NCI-H510A (cell line): ENCODE results near the gene VPS52.
"Not testable (repeated sequence)": the region's sequence is repeated elsewhere in the genome, so short reads cannot be mapped to it uniquely, and the experiment has no call there.

Experiments
- DNase-seq: peaks from one replicate; lab custom pipeline; 2025; lab: John Stamatoyannopoulos, UW

Gene VPS52

DNA sequence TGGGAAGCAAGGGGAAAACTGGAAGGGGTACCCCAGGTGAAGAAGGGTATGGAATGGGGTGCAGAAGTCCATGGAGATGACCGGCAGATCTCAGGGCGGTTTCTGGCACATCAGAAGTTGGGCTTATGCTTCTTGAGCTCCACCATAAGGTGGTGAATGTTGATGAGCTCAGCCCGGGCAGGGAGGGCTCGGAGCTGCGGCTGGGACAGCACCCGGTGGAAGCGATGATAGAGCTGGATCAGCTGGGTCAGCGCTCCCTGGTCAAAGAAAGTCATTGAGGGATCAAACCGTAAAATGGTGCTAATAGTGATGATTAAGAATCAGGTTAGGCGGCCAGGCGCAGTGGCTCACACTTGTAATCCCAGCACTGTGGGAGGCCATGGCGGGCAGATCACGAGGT, 20.9 kb downstream of the VPS52 start:
- DNase-seq, result no peak

DNA sequence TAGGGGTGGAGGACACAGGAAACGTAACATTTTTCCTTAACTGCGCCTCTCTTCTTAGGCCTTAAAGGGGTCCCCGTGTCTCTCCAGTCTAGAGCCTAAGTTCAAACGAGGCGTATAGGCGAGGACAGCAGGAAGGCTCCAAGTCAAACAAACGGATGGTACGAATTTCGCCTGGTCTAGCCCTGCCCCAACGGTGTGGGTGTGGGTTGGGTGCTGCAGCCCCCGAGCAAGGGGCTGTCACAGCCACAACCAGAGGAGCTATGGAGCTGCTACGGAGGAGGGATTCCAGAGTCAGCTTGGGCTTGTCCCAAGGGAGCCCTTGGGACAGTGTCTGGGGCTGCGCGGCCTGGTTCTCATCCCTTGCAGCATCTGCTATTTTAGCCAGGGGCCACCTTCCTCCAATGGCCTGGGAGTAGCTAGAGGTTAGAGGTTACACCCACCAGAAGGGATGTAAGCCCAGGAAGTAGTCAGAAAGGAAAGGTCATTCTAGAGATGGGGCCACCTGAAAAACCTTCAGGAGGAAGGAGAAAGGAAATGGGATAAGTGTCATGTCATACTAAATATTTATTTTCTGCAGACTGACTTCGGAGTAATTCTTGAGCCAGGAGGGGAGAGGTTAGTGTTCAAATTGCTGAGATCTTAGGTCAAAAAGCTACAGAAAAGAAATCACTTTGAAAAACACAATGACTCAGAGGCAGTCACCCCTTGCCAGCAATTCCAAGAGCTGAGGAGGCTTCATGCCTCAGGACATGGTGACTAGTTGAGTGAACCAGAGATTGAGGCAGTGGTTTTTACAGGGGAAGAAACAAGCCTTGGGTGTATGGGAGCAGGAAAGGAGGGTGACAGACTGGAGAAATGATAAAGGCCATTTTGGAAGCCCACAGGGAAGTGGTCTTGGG, 21.7 kb downstream of the VPS52 start:
- DNase-seq, result no peak

DNA sequence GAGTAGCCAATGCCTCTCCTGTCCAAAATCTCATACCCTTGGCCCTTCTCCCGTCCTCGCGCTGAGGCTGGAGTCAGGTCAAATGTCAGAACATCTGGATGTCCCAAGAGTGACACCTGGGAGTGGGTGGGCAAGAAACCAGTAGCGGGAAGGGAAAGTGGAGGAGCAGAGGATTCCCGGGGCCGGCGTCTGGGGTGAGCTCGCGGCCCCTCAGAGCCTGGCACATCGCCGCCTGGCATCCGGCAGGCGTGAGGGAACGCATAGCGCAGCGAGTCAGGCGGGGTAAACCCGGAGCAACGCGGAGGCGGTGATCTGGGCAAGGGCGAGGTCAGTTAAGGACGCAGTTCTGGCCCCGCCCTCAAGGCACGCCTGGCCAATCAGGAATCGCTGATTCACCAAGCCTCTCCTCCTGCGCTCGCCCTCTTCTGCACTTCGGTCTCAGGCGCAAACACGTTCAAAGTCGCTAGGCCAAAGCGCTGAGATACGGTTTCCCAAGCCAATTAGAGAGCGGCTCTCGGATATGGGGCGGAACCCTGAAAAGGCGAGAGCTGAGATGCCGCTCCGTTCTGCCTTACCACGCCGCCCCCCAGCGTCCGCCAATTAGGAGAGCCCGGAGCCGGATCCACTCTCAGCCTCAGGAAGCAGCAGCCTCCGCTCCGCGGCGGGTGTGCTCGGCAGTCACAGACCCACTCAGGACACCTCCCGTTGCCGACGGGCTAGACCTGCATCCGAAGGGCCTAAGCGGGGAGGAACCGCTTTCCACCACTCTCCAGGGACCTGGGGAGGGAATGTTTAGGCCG, 22.5 kb downstream of the VPS52 start:
- peak; percentile 99 for DNase-seq

DNA sequence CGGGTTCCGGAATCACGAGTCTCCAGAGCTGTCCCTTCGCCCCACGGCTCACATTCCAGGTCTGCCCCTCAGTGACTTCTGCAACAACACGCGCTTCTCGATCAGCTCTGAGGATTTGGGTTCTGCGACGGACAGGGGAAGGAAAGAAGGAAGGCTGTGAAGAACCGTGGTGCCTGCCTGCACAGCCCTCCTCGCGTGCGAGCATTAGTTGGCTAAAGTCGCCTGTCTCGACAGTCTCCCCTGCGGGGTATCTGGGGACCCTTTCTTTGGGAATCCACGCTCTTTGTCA, 23.1 kb downstream of the VPS52 start:
- peak; percentile 32 for DNase-seq

DNA sequence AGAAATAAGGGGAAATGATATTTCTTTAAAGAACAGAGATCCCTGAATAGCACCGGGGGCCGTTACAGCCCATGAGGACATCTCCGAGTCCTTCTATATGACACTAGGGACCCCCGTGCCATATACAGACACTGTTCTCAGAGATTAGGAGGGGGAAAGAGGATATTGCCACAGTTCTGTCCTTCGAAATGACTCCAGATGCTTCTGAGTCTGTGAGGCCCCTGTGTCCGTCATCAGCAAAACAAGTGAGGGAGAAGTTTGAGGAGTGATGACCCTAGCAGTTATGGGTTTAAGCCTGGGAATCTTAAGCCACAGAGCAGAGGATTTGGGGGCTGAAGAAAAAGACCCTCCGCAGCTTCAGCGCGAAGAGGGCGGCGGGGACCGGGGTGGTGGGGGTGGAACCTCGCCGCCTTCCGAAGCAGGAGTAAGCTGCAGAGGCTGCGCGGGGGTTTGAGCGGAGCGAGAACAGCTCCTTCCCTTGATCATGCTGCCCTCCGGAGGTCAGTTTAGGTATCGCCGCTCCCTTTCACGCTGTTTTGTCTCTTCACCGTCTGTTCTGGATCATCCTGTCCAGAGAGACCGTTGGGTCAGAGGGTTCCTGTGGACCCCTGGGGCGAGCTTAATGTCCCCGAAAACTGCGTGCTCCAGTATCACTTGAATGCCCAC, 23.6 kb downstream of the VPS52 start:
- peak; percentile 77 for DNase-seq

DNA sequence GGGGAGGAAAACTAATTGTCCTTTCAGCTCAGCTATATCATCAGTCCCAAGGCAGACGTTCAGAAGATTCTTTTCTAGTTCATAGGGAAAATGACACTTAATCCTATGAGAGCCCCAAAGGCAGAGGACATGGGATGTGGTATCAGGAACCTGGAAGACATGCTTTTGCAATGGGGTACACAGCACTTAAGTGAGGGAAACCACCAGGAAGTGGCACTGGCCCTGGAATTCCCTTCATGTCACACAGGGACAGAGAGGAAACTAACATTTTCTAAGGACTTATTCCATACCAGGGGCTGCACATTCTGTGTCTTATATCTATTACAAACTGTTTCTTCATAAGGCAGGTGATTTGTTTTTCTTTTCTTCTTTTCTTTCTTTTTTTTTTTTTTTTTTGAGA, 28.2 kb downstream of the VPS52 start:
- DNase-seq, result no peak

DNA sequence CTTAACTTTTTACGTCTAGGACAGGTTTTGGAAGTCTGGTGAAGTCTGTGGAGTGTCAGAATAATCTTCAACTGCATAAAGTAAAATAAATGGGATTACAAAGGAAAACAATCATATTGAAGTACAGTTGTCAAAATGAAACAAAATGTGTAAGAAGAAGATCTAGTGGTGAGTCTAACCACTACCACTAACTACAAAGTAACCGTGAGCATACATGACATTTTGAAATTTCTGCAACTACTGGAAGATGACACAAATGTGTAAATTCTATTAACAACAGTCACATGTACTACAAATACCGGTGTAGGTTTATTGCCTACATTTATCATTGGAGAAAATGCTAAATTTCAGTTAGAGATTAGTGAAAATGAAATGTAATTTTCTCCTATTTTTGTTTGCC, 29.7 kb downstream of the VPS52 start:
- no peak for DNase-seq

DNA sequence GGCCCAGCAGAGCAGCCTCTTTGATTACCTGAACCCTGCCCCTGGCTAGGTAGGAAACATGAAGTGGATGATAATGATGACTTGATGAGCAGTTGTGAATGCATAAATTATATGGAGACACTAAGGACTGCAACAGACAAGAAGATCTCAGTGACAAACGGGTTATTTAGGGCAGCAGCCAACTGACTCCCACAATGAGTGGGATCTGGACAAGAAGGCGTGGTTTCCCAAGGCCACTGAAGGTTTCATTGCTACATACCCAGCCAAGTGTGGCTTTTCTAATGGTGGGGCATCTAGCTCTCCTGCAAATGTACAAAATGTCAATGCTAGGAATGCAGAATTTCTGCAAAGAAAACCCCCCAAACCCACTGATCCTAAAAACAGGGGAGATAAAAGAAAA, 33.9 kb downstream of the VPS52 start:
- DNase-seq, result no peak

DNA sequence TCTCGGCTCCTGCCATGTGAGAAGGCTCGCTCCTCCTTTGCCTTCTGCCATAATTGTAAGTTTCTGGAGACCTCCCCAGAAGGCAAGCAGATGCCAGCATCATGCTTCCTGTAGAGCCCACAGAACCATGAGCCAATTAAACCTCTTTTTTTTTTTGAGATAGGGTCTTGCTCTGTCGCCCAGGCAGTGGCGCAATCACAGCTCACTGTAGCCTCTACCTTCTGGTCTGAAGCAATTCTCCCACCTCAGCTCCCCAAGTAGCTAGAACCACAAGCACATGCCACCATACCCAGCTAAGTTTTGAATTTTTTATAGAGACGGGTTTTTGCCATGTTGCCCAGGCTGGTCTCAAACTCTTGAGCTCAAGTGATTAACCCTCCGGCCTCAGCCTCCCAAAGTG, 34.8 kb downstream of the VPS52 start:
- DNase-seq, result no peak

DNA sequence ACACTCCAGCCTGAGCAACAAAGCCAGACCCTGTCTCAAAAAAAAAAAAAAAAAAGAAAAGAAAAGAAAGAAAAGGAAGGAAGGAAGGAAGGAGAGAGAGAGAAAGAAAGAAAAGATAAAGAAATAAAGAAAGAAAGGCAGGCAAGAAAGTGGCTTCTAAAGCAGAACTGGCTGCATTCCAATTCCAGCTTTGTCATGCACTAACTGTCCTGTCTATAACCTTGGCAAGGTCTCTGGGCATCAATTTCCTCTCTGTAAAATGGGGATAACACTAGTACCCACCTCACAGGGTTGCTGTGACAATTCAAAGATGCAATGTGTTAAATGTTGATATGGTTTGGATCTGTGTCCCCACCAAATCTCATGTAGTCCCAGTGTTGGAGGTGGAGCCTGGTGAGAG, 35.3 kb downstream of the VPS52 start:
- no peak for DNase-seq

DNA sequence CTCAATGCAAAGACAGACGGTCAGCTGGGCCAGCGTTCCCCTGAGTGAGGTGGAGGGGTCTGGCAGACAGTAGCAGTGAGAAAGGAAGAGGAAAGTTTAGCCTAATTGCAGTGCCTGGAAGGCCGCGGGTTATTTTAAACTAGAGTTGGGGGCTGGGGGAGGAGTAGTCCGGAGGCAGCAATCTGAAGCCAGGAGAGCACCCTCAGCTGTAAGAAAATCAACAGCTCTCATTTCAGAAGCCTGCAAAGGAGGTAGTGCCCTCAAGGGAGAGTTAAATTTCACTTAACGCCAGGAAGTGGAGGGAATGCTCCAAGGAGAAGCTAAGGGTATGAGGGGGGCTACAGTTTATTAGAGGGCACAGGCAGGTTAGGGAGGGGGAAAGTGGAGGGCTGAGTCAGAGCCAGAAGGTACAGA, 36.4 kb downstream of the VPS52 start:
- DNase-seq, result no peak

DNA sequence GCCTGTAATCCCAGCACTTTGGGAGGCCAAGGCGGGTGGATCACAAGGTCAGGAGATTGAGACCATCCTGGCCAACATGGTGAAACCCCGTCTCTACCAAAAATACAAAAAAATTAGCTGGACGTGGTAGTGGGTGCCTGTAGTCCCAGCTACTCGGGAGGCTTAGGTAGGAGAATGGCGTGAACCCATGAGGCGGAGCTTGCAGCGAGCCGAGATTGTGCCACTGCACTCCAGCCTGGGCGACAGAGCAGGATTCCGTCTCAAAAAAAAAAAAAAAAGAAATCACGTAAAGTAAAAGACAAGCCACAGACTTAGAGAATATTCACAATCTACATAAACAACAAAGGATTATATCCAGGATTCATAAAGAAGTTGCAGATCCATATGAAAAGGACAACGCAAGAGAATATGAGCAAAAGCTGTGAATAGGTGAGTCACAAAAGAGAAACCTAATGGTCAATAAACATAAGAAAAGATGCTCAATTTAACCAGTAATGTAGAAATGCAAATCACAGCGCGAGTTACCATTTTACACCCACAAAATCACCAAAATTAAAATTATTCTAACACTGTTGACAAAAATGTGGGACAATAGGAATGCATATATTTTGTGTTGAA, 45.1 kb downstream of the VPS52 start:
- DNase-seq, result not testable (repeated sequence)

DNA sequence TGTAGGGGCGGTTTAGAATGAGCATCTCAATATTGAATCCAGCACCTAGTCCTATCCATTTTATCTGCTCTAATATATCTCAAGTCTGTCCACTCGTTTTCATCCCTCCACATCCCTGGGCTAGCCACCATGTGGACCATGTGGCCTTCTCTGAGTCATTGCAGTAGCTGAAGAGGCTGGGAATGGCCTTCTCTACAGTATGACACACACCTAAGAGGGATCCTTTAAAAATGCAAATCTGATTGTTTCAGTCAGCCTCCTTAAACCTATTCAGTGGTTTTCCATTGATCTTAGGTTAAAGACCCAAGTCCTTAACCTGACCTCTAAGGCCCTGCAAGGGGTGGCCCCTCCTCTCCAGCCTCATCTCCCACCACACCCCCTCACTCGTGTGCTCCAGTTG, 54.0 kb downstream of the VPS52 start:
- no peak for DNase-seq

DNA sequence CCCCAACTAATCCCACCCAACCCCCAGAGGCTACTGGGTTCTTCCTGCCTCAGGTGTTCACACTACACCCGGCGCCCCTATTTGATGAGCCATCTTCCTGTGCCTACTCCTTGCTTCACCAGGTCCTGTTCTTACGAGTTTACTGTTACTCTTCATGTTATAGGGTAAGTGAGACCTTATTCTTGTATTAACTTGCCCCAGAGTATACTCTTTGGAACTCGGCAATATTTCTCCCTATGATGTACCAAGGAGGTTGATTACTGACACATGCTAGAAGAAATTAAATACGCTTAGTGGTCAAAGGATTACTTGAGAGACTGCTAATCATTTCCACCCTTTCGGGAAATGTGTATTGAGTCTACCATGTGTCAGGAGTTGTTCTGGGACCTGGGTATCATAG, 54.4 kb downstream of the VPS52 start:
- no peak for DNase-seq

DNA sequence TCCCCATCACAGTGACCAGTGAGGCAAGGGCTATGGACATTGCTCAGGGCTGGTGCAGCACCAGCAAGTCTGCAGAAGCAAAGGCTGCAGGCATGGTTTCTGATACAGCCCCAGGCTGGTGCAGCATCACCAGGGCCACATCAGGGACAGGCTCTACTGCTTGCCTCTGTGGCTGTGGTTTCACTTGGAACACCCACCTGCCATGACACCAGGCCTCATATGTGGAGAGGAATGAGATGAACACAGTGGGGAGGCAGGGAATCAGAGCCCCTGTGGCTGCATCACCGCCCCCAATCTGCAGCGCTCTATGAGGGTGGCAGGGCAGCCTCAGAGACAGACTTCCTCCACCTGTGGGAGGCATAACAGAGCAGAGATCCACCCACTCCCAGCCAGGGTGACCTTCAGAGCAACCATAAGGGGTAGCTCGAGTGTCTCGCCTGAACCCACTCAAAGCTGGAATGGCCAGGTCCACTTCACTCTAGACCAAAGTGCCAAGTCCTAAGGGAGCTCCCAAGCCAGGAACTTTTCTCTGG, 55.5 kb downstream of the VPS52 start:
- no peak for DNase-seq

DNA sequence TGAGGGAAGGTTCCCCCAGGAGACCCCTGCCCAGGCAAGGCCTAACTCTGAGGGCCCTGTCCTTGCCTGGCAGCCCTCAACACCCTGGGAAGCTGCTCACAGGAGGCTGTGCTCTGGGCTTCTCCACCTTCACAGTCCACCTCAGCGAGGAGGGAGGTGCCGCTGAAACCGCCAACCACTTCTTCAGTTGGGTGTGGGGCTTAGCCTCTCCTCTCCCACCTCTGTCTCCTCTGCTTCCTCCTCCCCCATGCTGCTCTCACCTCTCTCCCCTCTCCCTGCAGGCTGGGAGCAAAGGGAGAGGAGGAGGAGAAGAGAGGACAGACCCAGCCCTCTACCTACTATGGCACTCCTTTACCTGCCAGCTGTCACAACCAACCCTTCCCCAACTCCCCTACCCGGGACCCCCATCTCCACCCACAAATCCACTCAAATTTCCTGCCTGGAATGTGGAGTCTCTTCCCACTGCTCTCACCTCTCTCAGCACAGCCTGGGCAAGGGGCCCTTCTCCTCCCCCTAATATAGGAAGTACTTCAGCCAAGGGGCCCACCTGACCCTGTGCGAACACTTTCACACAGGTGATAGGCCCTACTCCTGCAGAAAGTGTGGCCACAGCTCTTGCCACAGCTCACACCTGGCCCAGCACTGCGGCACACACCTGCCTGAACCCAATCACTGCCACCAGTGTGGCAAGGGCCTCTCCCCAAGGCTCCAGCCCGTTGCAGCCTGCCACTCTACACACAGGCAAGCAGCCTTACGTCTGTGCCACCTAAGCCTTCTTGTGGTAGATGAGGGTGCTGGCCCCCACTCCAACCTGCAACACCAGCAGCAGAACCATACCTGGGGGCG, 56.2 kb downstream of the VPS52 start:
- DNase-seq, result no peak

DNA sequence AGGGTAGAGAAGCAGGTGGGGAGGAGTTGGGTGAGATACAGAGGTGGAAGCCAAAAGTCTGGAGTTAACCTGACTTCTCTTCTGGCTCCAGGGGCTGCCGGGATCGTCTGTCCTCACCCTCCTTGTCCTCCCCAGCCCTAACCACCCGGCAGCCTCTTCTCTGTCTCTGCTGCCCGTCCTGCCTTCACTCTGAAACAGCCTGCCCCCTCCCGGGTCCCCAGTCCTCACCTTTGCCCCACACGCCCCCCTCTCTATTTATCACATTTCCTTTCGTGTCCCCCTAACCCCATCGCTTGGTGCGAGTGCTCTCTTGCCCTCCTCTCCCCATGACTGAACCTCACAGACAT, 57.7 kb downstream of the VPS52 start:
- DNase-seq, result no peak

DNA sequence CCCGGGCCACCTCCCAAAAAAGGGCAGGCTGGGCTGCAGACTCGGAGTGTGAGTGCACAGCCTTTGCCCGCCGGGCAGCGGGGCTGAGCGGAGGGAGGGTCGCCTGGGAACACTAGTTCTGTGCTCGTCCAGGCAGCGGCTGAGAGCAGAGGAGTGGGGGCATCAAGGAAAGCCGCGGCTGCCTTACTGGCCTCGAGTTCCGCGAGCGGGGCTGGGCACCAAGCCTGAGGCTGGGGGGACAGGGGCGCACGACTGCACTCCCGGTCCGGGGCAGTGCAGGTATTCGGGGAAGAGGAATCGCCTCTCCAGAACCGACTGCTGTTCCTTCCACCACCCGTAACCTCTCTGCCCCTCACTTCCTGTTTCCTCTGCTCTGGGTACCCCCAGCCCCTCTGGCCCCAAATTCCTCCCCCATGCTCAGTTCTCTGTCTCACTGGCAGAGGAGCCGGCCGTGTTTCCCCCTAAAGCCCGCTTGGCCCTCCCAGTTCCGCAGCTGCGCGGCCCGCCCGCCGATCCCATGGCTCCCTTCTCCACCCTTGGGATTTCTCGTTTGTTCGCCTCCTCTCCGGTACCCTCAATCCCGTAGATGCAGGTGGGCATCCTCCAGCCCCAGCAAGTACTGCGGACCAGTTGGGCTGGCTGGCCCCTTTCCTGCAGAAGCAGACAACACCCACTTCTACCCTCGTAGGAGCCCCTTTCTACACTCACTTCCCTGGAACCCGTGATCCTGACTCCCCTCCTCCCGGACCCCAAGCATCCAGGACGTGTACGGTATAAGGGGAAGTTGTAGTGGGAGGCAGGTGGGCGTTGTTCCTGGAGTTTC, 58.3 kb downstream of the VPS52 start:
- DNase-seq, result no peak

DNA sequence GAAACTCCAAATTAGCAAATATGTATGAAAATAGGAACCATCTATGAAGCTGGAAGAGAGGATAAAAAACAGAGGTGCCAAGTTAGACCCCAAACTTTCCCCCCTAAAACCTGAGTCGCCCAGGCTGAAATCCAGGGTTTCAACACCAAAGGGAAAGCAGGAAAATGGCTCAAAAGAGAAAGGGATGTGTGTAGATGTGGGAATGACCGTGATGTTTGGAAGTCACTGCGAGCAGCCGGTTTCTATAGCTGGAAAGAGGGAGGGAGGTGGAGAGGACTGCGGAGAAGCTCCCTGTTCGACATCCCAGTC, 58.9 kb downstream of the VPS52 start:
- DNase-seq, result no peak

DNA sequence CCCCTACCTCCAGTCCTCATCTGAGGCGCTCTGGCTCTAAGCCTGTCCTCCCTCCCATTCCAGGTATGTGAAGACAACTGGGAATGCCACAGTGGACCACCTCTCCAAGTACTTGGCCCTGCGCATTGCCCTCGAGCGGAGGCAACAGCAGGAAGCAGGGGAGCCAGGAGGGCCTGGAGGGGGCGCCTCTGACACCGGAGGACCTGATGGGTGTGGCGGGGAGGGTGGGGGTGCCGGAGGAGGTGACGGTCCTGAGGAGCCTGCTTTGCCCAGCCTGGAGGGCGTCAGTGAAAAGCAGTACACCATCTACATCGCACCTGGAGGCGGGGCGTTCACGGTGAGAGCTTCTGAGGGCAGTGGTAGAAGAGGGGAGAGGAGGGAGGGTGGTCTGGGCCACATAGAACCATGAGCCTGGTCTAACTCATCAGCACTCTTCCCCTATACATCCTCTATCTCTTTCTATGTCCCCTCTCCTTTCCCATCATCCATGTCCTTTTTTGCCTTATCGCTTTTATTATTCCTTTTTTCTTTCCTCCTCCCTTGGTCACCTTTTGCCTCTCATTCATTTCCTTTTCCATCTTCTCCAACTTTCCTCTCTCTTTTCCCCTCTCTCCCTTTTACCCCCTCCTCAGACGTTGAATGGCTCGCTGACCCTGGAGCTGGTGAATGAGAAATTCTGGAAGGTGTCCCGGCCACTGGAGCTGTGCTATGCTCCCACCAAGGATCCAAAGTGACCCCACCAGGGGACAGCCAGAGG, 59.8 kb downstream of the VPS52 start:
- no peak for DNase-seq
